ENCODE data around the gene KIAA2012. TPM values are rescaled to one million over a fixed set of nuclear protein-coding genes. Genes with fewer than 3 reads are reported as not detected.

KIAA2012 gene
- total RNA-seq (2022; extraction: Qiagen RNA extraction; ENCODE audit: low read depth): not detected in 5 replicates

GRCh38 chr2:202072737-202073401, at the start of gene KIAA2012:
Gene KIAA2012 (plus strand): TSS chr2:202073255. CDS start chr2:202073628, 373 bp downstream.

DNA sequence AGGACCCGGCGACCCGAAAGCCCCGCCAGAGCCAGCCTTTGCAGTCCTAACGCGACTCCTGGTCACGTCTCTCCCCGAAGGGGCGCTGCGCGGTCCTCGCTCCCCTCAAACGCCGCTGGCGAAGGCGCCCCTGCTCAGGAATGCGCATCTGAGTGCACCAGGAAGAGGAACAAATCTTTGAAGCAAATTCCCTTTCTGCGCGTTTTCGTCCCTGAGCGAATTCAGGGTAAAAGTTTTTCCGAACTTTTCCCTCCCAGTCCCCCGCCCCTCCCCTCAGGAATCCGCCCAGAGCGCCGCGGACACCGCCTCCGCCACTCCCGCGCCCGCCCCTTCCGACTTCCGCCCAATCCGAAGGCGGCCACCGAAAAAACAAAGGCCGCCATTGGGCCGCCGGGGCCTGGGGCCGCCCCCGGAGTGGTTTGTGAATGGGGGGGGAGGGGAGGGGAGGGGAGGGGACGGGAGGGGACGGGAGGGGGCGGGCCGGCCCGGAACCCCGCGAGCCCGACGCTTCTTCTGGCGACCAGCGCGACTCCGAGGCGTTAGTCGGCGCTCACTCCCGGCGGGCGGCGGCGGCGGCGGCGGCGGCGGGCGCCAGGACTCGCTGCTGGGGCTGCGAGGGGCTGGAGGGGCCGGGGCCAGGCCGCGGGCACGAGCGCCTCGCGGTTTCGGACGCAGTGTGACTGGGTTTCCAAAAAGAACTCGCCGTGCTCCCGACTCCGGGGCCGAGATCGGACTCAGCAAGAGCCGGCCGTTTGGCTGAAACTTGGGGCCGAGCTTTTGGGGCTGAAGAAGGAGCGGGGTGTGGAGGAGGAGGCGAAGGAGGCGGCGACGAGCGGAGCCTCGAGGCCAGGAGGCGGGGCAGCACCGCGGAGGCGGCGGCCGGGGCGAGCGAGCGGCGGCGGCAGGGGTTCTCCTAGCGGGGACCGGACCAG, 39.5 kb upstream of the KIAA2012 start, which contains the start of gene FZD7:
Gene FZD7, plus strand, starts transcription at position 539 of the 932 bp plus-strand sequence. CDS start 793 bp downstream, outside the sequence.

DNA sequence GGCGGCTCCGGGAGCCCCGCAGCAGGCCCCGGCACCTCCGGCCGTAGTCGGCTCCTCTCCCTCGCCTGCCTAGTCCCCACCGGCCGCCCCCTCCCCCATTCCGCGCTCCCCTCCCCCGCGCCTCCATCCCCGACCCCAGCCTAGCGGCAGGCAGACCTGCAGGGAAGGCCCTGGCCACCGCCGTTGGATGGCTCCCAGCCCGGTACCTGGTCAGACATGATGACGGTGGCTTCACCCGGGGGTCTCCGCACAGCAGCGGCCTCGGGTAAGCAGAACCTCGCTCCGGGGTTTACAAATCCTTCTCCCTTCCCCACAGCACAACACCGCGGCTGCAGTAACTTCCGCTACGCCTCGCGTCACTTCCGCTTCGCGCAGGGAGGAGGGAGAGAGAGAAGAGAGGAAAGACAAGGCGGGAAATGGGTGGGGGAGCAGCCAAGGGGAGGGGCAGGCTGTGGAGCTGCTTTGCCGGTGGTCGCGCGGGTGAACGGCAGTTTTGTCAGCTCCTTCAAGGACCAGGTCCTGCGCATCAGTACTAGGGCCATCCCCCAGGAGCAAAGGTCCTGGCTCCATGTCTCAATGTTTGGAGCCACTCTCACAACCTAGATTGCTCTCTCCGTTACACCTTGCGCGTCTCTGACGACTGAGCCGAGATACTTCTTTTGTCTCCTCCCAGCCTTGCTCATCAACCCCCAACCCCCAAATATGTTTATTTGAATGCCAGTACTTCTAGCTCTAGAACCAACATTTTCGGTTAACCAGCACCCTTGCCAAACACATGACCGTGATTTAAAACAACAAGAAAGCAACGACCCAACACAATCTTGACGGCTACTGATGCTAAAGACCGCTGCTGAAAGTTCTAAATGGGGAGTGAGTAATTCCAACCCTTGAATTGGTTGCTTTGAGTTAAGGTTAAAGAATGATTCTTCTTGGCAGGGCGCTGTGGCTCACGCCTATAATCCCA, 165.5 kb downstream of the KIAA2012 start, which contains the start of gene SUMO1:
Gene SUMO1, minus strand, starts transcription at position 364 of the 964 bp plus-strand sequence. Its CDS starts 146 bp downstream, at position 218.

Other genes with a start within 250 kb of the KIAA2012 start
- gene FZD7, start 39.4 kb upstream of the KIAA2012 start, total RNA-seq (2022; extraction: Qiagen RNA extraction; ENCODE audit: low read depth): 5.9 to 8.4 TPM (median 7.4 TPM) in 5 replicates
- 136 to 182 TPM (median 149 TPM) in 5 replicates for gene SUMO1, start 165.3 kb downstream of the KIAA2012 start, total RNA-seq (2022; extraction: Qiagen RNA extraction; ENCODE audit: low read depth)
- gene NOP58, start 192.5 kb downstream of the KIAA2012 start, total RNA-seq (2022; extraction: Qiagen RNA extraction; ENCODE audit: low read depth): 115 to 136 TPM (median 126 TPM) in 5 replicates